ENCODE data around the gene C18orf54.

- TF ChIP-seq CTCF (IDR thresholded peaks at IDR 0.05; ENCODE audit: low read depth, low read length), result no peak
- TF ChIP-seq EZH2phosphoT487 (IDR thresholded peaks at IDR 0.05; ENCODE audit: low read depth), result no peak
Measured at GRCh38 chr18:54335638-54336173, 22.0 kb upstream of the C18orf54 start.

All from OCI-LY3 (cell line).